K562 (cell line): Measurements from ENCODE around the gene ZNF689. TPM values are rescaled to one million over a fixed set of nuclear protein-coding genes. Genes with fewer than 3 reads are reported as not detected.

Source experiments
- ATAC-seq: fragments of 200-7000 bp; cut with Tn5 transposase; 3 replicates; pipeline ENCODE4 v1.9.1; 2020; ENCODE audit warnings: moderate library complexity
- BruUV-seq: library from RNA; stranded (reverse); fragments of 400-500 nt; replicated peaks from 2 replicates; lab custom pipeline; 2021; lab: Mats Ljungman, UMichigan
- CTCF ChIA-PET: fragments of 300-600 bp; formaldehyde crosslinking; extraction: SDS; loops from one replicate; lab custom pipeline; 2021; ENCODE audit warnings: low intra/inter-chr PET ratio; lab: Yijun Ruan, JAX
- POLR2A ChIA-PET: fragments of 300-600, 350-650 bp; sonication (Branson Sonifier 250); formaldehyde crosslinking; extraction: SDS; loops from one replicate; lab custom pipeline; 2021; ENCODE audit warnings: antibody characterized with exemption, inconsistent platforms; lab: Yijun Ruan, JAX
- DNase-seq, 4 experiments: peaks; one replicate each; pipeline versions ENCODE4 v3.0.0 to v3.0.0-alpha.2; 2011 to 2018; ENCODE audit warnings: low spot score in 3 of 4, mixed read lengths in 3 of 4; ENCODE audit errors: extremely low read depth in 1 of 4
- FAIRE-seq: peaks from 2 replicates; lab custom pipeline; 2011; peaks lifted over from hg19 to GRCh38; lab: Jason Lieb, UNC
- H2AFZ ChIP-seq: 2 replicates; pipeline ENCODE4 v1.6.0; 2011; ENCODE audit warnings: low read depth, low read length, control low read depth, inconsistent platforms
- H3K27ac ChIP-seq: fragments of 200-600 bp; 3 replicates; pipeline ENCODE4 v1.8.0; 2011; ENCODE audit warnings: low read depth, mild to moderate bottlenecking, control low read depth, inconsistent platforms, low read length, moderate library complexity, mixed read lengths; ENCODE audit errors: extremely low read depth
- H3K27me3 ChIP-seq, 2 experiments: fragments of 300-600 bp in 1 of 2; 2 replicates in 1 of 2; 3 replicates in 1 of 2; pipeline versions ENCODE4 v1.6.0 to v1.8.0; 2011; ENCODE audit warnings: inconsistent platforms in 2 of 2, low read length in 2 of 2, mild to moderate bottlenecking in 1 of 2, mixed read lengths in 1 of 2, moderate library complexity in 1 of 2; ENCODE audit not compliant: control insufficient read depth in 2 of 2, insufficient read depth in 2 of 2
- H3K36me3 ChIP-seq: fragments of 300-600 bp; 3 replicates; pipeline ENCODE4 v1.8.0; 2011; ENCODE audit warnings: mild to moderate bottlenecking, low read length, inconsistent platforms; ENCODE audit not compliant: control insufficient read depth, insufficient read depth
- H3K4me1 ChIP-seq, 2 experiments: fragments of 200-600 bp in 1 of 2; replicated peaks in 1 of 2; 2 replicates in 1 of 2; 3 replicates in 1 of 2; pipeline versions ENCODE4 v1.5.1 to v1.8.0; 2011; ENCODE audit warnings: inconsistent platforms in 2 of 2, low read length in 2 of 2, mild to moderate bottlenecking in 1 of 2, mixed read lengths in 1 of 2, moderate library complexity in 1 of 2; ENCODE audit not compliant: control insufficient read depth in 2 of 2, insufficient read depth in 2 of 2
- H3K4me2 ChIP-seq: 2 replicates; pipeline ENCODE4 v1.6.1; 2011; ENCODE audit warnings: low read length, control low read depth, inconsistent platforms, mixed read lengths; ENCODE audit not compliant: insufficient read depth
- H3K4me3 ChIP-seq: fragments of 200-600 bp; sonication (generic), shearing (Covaris generic); 2 replicates; pipeline ENCODE4 v1.5.1; 2016; ENCODE audit warnings: control low read depth, inconsistent platforms
- H3K79me2 ChIP-seq: fragments of 200-600 bp; 3 replicates; pipeline ENCODE4 v1.8.0; 2011; ENCODE audit warnings: low read length, inconsistent platforms; ENCODE audit not compliant: control insufficient read depth, insufficient read depth
- H3K9ac ChIP-seq, 2 experiments: 2 replicates each; pipeline versions ENCODE4 v1.6.0 to v1.6.1; 2011; ENCODE audit warnings: low read depth in 2 of 2, low read length in 2 of 2, control low read depth in 1 of 2, inconsistent platforms in 1 of 2, mild to moderate bottlenecking in 1 of 2, mixed read lengths in 1 of 2; ENCODE audit not compliant: insufficient read depth in 1 of 2
- H3K9me1 ChIP-seq: one replicate; pipeline ENCODE4 v1.6.0; 2011; ENCODE audit warnings: inconsistent platforms, mild to moderate bottlenecking, low read length, moderate library complexity; ENCODE audit not compliant: control insufficient read depth, insufficient read depth
- H3K9me3 ChIP-seq: replicated peaks from 2 replicates; pipeline ENCODE4 v1.5.1; 2011; ENCODE audit warnings: low read depth, low read length, inconsistent platforms; ENCODE audit not compliant: control insufficient read depth, insufficient read depth
- H4K20me1 ChIP-seq: replicated peaks from 2 replicates; pipeline ENCODE4 v1.6.1; 2011; ENCODE audit warnings: low read length, inconsistent platforms, mixed read lengths; ENCODE audit not compliant: control insufficient read depth, insufficient read depth
- COPS2 ChIP-seq: fragments of 450-650 bp; conservative IDR thresholded peaks from 2 replicates; pipeline ENCODE4 v1.6.1; 2016; ENCODE audit warnings: mild to moderate bottlenecking, moderate library complexity
- ESRRB ChIP-seq: fragments of 250-450 bp; sonication (Bioruptor Pico); IDR thresholded peaks from 2 replicates; pipeline ENCODE4 v1.5.0; 2020; ENCODE audit warnings: mild to moderate bottlenecking, moderate library complexity, borderline replicate concordance
- EZH2 ChIP-seq: IDR thresholded peaks from 2 replicates; pipeline ENCODE4 v1.6.1; 2012; ENCODE audit warnings: low read depth, mild to moderate bottlenecking, inconsistent platforms, low read length, borderline replicate concordance
- KLF13 ChIP-seq: fragments of 450-650 bp; IDR thresholded peaks from 2 replicates; pipeline ENCODE4 v1.6.1; 2016; ENCODE audit warnings: missing genetic modification characterization, low read depth, mild to moderate bottlenecking, missing compliant biosample characterization, moderate library complexity, borderline replicate concordance
- KLF6 ChIP-seq: fragments of 250-450 bp; sonication (Bioruptor Pico); IDR thresholded peaks from 2 replicates; pipeline ENCODE4 v1.4.0; 2020; ENCODE audit warnings: mild to moderate bottlenecking, moderate library complexity, borderline replicate concordance
- MAFF ChIP-seq: IDR thresholded peaks from 2 replicates; pipeline ENCODE4 v1.6.1; 2012; ENCODE audit warnings: low read length, improper control_type of control experiment
- PHB2 ChIP-seq: fragments of 450-650 bp; IDR thresholded peaks from 2 replicates; pipeline ENCODE4 v1.6.1; 2017; ENCODE audit warnings: low read depth
- PML ChIP-seq: IDR thresholded peaks from 2 replicates; pipeline ENCODE4 v1.6.1; 2012; ENCODE audit warnings: low read length, inconsistent platforms
- POLR2G ChIP-seq: fragments of 200-400 bp; formaldehyde crosslinking; IDR thresholded peaks from 2 replicates; pipeline ENCODE4 v1.6.1; 2017; ENCODE audit warnings: low read depth, mild to moderate bottlenecking, antibody characterized with exemption, low read length, moderate library complexity
- POLR2H ChIP-seq: IDR thresholded peaks from 2 replicates; pipeline ENCODE4 v1.6.1; 2016; ENCODE audit warnings: missing genetic modification characterization, low read depth, mild to moderate bottlenecking, control low read depth, missing compliant biosample characterization, moderate library complexity
- RBFOX2 ChIP-seq: fragments of 200-400 bp; formaldehyde crosslinking; IDR thresholded peaks from 2 replicates; pipeline ENCODE4 v1.6.1; 2017; ENCODE audit warnings: low read depth, mild to moderate bottlenecking, low read length, moderate library complexity
- RFX5 ChIP-seq: IDR thresholded peaks from 2 replicates; pipeline ENCODE4 v1.6.1; 2011; ENCODE audit warnings: low read depth, mild to moderate bottlenecking, improper control_type of control experiment, low read length
- RHOXF2B ChIP-seq: fragments of 250-450 bp; sonication (Bioruptor Pico); conservative IDR thresholded peaks from 2 replicates; pipeline ENCODE4 v1.5.1; 2021
- SLC30A9 ChIP-seq: fragments of 250-450 bp; sonication (Bioruptor Pico); IDR thresholded peaks from 2 replicates; pipeline ENCODE4 v1.8.0; 2022; ENCODE audit warnings: mild to moderate bottlenecking, moderate library complexity
- ZC3H11A ChIP-seq: IDR thresholded peaks from 2 replicates; pipeline ENCODE4 v1.6.1; 2012; ENCODE audit warnings: low read depth, low read length, improper control_type of control experiment
- ZFX ChIP-seq: sonication (generic); formaldehyde crosslinking; IDR thresholded peaks from 2 replicates; pipeline ENCODE4 v1.8.0; 2022; ENCODE audit warnings: mild to moderate bottlenecking, missing genetic modification reagents, moderate library complexity
- WGBS: fragments of 100-300 bp; shearing (Covaris generic); methylation state at CpG from one replicate; pipeline ENCODE4 v1.1.6; 2016; ENCODE audit warnings: low coverage, mixed read lengths; ENCODE audit not compliant: insufficient coverage; ENCODE audit errors: missing lambda C conversion rate; 5-methylcytosine and 5-hydroxymethylcytosine counted together
- in situ Hi-C: fragments of 300-500 bp; cut with MboI; formaldehyde crosslinking; loops from 4 replicates; pipeline ENCODE4 v1.15.0; 2018; ENCODE audit warnings: inconsistent platforms, mixed read lengths
- intact Hi-C: fragments of 100-400 bp; cut with micrococcal nuclease; formaldehyde crosslinking; loops from 2 replicates; pipeline ENCODE4 v1.14.2; 2022
- polyA plus RNA-seq, 8 experiments: library from polyadenylated mRNA; depleted of rRNA in 4 of 8; stranded (reverse) in 5 of 8; unstranded in 3 of 8; fragments of >200 nt; fragmentation: Nextera tagmentation in 2 of 8; fragmentation: Illumina TruSeq in 1 of 8; extraction: Ambion mirVana in 2 of 8; extraction: Trizol in 1 of 8; gene quantifications; 2 replicates each; pipeline versions ENCODE4 v1.2.1 to v1.2.3, GENCODE V29; 2011 to 2014; ENCODE audit warnings: inconsistent platforms in 1 of 8, missing spikeins in 1 of 8
- total RNA-seq, 7 experiments: library from RNA; depleted of rRNA in 6 of 7; stranded (reverse); fragments of >200 nt in 6 of 7; fragmentation: Illumina TruSeq in 2 of 7; extraction: Trizol in 2 of 7; gene quantifications; 2 replicates each; pipeline versions ENCODE4 v1.2.1 to v1.2.3, GENCODE V29; 2011 to 2021; ENCODE audit warnings: low replicate concordance in 1 of 7
- TF ChIP-seq, protein P1 (sequence below): fragments of 250-450 bp; sonication (Bioruptor Pico); IDR thresholded peaks from 2 replicates; pipeline ENCODE4 v1.5.1; 2021; ENCODE audit warnings: mild to moderate bottlenecking
- TF ChIP-seq, protein P2 (sequence below): sonication (generic); formaldehyde crosslinking; IDR thresholded peaks from 2 replicates; pipeline ENCODE4 v1.8.0; 2022; ENCODE audit warnings: missing genetic modification reagents, mild to moderate bottlenecking, borderline replicate concordance
- TF ChIP-seq, protein P3 (sequence below): sonication (generic); formaldehyde crosslinking; IDR thresholded peaks from 2 replicates; pipeline ENCODE4 v1.8.1; 2023; ENCODE audit warnings: mild to moderate bottlenecking, missing genetic modification reagents

Gene ZNF689
- total and polyA plus RNA-seq, 9 of the 15 experiments (the other 6 are each of a cell fraction or from before 2014, with no cell fraction given): 5.4 to 15.4 (median 10.8) TPM

DNA sequence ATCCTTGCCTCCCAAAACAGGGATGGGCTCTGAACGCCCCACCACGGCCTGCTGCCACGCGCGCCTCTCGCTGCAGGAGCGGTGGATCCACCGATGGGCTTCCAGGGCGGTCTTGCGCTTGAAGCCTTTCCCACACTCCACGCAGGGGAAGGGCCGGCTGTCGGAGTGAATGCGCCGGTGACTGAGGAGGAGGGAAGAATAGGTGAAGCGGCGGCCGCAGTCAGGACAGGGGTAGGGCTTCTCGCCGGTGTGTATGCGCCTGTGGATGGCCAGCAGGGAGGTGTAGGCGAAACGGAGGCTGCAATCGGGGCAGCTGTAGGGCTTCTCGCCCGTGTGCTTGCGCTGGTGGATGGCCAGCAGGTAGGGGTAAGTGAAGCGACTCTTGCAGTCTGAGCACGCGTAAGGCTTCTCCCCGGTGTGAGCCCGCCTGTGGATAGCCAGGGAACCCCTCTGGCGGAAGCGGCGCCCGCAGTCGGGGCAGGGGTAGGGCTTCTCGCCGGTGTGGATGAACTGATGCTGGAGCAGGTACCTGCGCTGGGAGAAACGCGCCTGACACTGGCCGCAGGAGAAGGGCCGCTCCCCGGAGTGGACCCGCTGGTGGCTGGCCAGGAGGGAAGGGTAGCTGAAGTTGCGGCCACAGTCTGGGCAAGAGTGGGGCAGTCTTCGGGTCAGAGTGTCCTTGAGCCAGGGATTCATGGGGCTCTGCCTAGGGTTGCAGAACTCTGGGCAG is 27.4 kb downstream of the ZNF689 start:
- BruUV-seq: no TSS peak
- Histone ChIP-seq H3K27me3 (no peaks in the 10 kb centered on the region), H4K20me1 (no peaks in the 10 kb centered on the region), H3K4me1 (peaks cover 9 to 36% of the 10 kb centered on the region in 2 experiments; a peak in 4 of 5 replicates), H3K9ac (peak overlapping the region in 1 of 2 experiments; percentile 14; a peak in 2 of 4 replicates), H3K79me2 (peaks cover 62% of the 10 kb centered on the region), H2AFZ (no peak overlapping the region), H3K9me3 (no peaks in the 10 kb centered on the region), H3K27ac (no peak overlapping the region), H3K9me1 (no peaks in the 10 kb centered on the region), H3K4me2 (no peak overlapping the region), H3K4me3 (no peak overlapping the region), H3K36me3 (peaks cover 63% of the 10 kb centered on the region)
- intact Hi-C loops (no loop called here), in situ Hi-C loops (no loop called here)
- POLR2A ChIA-PET: interaction anchor here (0.7 to 4.2 kb wide), 4 partner anchors 8 to 86 kb away, joined by 3 to 28 read pairs (median 3); partner anchors contain the start of gene ZNF688
- DNase-seq: no peak
- CTCF ChIA-PET: no interaction called here
- ATAC-seq: no peak
- 96% methylated on average over 33 of the region's 48 CpGs for whole genome bisulfite sequencing
- FAIRE-seq: no peak
- TF ChIP-seq, protein P1, sequence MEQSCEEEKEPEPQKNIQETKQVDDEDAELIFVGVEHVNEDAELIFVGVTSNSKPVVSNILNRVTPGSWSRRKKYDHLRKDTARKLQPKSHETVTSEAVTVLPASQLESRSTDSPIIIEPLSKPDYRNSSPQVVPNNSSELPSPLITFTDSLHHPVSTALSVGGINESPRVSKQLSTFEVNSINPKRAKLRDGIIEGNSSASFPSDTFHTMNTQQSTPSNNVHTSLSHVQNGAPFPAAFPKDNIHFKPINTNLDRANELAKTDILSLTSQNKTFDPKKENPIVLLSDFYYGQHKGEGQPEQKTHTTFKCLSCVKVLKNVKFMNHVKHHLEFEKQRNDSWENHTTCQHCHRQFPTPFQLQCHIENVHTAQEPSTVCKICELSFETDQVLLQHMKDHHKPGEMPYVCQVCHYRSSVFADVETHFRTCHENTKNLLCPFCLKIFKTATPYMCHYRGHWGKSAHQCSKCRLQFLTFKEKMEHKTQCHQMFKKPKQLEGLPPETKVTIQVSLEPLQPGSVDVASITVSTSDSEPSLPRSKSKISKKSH (CRISPR knock-in tag): no peak
- TF ChIP-seq ZC3H11A (no peak), RBFOX2 (peak; percentile 55), PHB2 (no peak), RHOXF2B (CRISPR knock-in tag) (no peak), POLR2G (peak; percentile 65), COPS2 (no peak), ZFX (no peak), EZH2 (no peak), POLR2H (no peak), RFX5 (no peak), KLF13 (tag) (no peak), SLC30A9 (CRISPR knock-in tag) (no peak), MAFF (no peak), PML (no peak), ESRRB (CRISPR knock-in tag) (no peak), KLF6 (CRISPR knock-in tag) (no peak)
- TF ChIP-seq, protein P2, sequence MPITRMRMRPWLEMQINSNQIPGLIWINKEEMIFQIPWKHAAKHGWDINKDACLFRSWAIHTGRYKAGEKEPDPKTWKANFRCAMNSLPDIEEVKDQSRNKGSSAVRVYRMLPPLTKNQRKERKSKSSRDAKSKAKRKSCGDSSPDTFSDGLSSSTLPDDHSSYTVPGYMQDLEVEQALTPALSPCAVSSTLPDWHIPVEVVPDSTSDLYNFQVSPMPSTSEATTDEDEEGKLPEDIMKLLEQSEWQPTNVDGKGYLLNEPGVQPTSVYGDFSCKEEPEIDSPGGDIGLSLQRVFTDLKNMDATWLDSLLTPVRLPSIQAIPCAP: no peak
- TF ChIP-seq, protein P3, sequence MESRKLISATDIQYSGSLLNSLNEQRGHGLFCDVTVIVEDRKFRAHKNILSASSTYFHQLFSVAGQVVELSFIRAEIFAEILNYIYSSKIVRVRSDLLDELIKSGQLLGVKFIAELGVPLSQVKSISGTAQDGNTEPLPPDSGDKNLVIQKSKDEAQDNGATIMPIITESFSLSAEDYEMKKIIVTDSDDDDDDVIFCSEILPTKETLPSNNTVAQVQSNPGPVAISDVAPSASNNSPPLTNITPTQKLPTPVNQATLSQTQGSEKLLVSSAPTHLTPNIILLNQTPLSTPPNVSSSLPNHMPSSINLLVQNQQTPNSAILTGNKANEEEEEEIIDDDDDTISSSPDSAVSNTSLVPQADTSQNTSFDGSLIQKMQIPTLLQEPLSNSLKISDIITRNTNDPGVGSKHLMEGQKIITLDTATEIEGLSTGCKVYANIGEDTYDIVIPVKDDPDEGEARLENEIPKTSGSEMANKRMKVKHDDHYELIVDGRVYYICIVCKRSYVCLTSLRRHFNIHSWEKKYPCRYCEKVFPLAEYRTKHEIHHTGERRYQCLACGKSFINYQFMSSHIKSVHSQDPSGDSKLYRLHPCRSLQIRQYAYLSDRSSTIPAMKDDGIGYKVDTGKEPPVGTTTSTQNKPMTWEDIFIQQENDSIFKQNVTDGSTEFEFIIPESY (CRISPR knock-in tag): peak; percentile 73
